Coronary artery (tissue), 2 donors: ENCODE measurements around the gene SULT6B1.

Experiments used
- DNase-seq: peaks from one replicate; pipeline ENCODE4 v3.0.0-alpha.2; 2017; ENCODE audit warnings: low spot score
- H3K27ac ChIP-seq, 2 donors: fragments of 200-600 bp; sonication (generic); one replicate each; pipeline ENCODE4 v1.5.1; 2016 to 2019
- H3K4me3 ChIP-seq: fragments of 200-600 bp; sonication (generic); 2 replicates; pipeline ENCODE4 v1.5.1; 2016; ENCODE audit warnings: mild to moderate bottlenecking, moderate library complexity
- CTCF ChIP-seq: fragments of 200-600 bp; sonication (generic); IDR thresholded peaks from one replicate; pipeline ENCODE4 v1.5.1; 2019; ENCODE audit warnings: antibody characterized with exemption

Gene SULT6B1

DNA sequence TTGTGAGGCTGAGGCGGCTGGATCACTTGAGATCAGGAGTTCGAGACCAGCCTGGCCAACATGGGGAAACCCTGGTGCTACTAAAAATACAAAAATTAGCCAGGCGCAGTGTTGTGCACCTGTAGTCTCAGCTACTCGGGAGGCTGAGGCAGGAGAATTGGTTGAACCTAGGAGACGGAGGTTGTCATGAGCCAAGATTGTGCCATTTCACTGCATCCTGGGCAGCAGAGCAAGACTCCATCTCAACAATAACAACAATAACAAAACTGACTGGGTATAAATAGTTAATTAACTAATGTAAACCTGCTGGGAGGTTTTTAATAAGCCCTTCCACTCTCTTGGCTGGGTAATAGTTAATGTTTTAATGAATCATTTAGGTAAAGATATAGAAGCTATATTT lies 7.8 kb downstream of the SULT6B1 start:
- no peak for TF ChIP-seq CTCF
- H3K4me3 ChIP-seq, result no peak overlapping the region
- H3K27ac ChIP-seq, result no peak overlapping the region
- DNase-seq, result no peak

DNA sequence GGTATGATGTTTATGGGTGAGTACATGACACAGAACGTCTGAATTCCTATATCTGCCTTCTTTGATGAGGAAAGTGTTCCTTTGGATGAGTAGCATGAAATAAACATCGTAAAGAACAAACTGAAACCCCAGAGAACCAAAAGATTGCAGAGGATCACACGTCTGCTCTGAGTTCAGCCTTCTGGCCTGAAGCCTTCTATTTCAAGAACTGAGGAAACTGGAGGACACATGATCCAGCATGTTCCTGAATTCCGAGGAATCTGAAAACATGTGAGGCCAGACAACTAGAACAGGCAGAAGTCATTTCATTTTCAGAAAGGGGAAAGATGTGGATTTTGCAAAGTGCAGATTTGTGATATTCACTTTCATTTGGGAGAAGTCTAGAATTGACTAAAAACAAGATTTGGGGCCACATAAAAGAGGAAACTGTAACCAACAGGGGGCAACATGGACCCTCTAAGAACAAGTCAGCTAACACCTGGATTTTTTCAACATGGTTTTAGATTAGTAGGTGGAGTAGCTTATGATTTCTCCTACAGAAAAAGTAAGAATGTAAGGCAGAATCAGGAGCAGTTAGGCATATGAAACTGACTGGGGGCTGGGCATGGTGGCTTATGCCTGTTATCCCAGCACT lies 8.3 kb downstream of the SULT6B1 start:
- no peak overlapping the region for H3K4me3 ChIP-seq
- H3K27ac ChIP-seq, result no peak overlapping the region
- no peak for DNase-seq
- no peak for TF ChIP-seq CTCF

DNA sequence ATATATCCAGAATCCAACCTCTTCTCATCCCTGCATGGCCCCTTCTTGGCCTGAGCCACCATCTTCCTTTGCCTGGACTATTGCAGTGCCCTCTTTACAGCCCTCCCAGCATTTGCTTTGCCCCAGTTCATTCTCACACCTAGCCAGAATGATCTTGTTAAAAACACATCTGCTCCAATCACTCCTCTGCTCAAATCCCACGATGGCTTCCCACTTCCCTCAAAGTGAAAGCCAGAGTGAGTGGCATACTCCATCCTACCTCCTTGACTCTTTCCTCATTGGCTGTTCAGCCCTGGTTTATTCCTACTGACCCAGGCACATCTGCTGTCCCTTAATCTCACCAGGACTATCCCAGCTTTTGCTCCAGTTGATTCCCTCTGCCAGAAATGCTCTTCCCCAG lies 14.7 kb downstream of the SULT6B1 start:
- TF ChIP-seq CTCF, result no peak
- DNase-seq, result no peak
- H3K27ac ChIP-seq, result no peak overlapping the region
- H3K4me3 ChIP-seq, result no peak overlapping the region

DNA sequence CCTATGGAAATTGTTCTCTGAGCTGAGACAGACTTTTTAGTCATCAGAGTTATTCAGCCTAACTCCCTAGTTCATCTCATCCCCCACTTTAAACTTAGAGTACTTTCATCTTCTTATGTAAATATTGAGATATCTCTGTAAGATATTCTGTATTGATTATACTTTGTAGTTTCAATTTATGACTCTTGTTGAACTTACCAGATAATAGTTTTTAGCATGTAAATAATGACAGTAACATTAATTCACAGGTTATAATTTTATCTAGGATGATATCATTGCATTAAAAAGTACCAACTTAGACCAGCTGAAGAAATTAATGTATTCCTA lies 16.9 kb downstream of the SULT6B1 start:
- Histone ChIP-seq H3K27ac (no peak overlapping the region), H3K4me3 (no peak overlapping the region)
- no peak for TF ChIP-seq CTCF
- no peak for DNase-seq

GRCh38 chr2:37168217-37168981 lies 20.1 kb downstream of the SULT6B1 start:
- peak; percentile 30 for TF ChIP-seq CTCF
- DNase-seq, result no peak
- Histone ChIP-seq H3K27ac (no peak overlapping the region), H3K4me3 (no peak overlapping the region)

- Histone ChIP-seq H3K27ac (no peak overlapping the region), H3K4me3 (no peak overlapping the region)
- DNase-seq, result no peak
- no peak for TF ChIP-seq CTCF
Observed at GRCh38 chr2:37167636-37168180, 20.8 kb downstream of the SULT6B1 start.

GRCh38 chr2:37164757-37165156 lies 23.7 kb downstream of the SULT6B1 start:
- no peak overlapping the region for H3K27ac ChIP-seq
- no peak overlapping the region for H3K4me3 ChIP-seq
- no peak for TF ChIP-seq CTCF
- no peak for DNase-seq
